K562 (cell line): ENCODE measurements around the gene NFATC1. TPM values are rescaled to one million over a fixed set of nuclear protein-coding genes. Genes with fewer than 3 reads are reported as not detected.

Experiments used
- AFF4 ChIP-seq: sonication (generic); formaldehyde crosslinking; IDR thresholded peaks from 2 replicates; pipeline ENCODE4 v1.8.0; 2023; ENCODE audit warnings: mild to moderate bottlenecking, missing genetic modification reagents
- CBFA2T3 ChIP-seq: fragments of 450-650 bp; IDR thresholded peaks from 2 replicates; pipeline ENCODE4 v1.6.1; 2017
- CEBPB ChIP-seq: fragments of 450-650 bp; IDR thresholded peaks from 2 replicates; pipeline ENCODE4 v1.6.1; 2016; ENCODE audit warnings: missing genetic modification characterization, missing compliant biosample characterization
- HDAC8 ChIP-seq: fragments of 450-650 bp; IDR thresholded peaks from 2 replicates; pipeline ENCODE4 v1.6.1; 2016; ENCODE audit warnings: mild to moderate bottlenecking, missing genetic modification characterization, moderate library complexity, missing compliant biosample characterization
- TBL1XR1 ChIP-seq, 2 experiments: IDR thresholded peaks; 2 replicates each; pipeline ENCODE4 v1.6.1; 2012; ENCODE audit warnings: improper control_type of control experiment in 2 of 2, low read length in 2 of 2, mild to moderate bottlenecking in 1 of 2
- ZNF146 ChIP-seq: IDR thresholded peaks from one replicate; pipeline ENCODE4 v1.6.1; 2018; ENCODE audit warnings: missing compliant biosample characterization; ENCODE audit not compliant: unreplicated experiment
- polyA plus RNA-seq, 8 experiments: library from polyadenylated mRNA; depleted of rRNA in 4 of 8; stranded (reverse) in 5 of 8; unstranded in 3 of 8; fragments of >200 nt; fragmentation: Nextera tagmentation in 2 of 8; fragmentation: Illumina TruSeq in 1 of 8; extraction: Ambion mirVana in 2 of 8; extraction: Trizol in 1 of 8; gene quantifications; 2 replicates each; pipeline versions ENCODE4 v1.2.1 to v1.2.3, GENCODE V29; 2011 to 2014; ENCODE audit warnings: inconsistent platforms in 1 of 8, missing spikeins in 1 of 8
- total RNA-seq, 7 experiments: library from RNA; depleted of rRNA in 6 of 7; stranded (reverse); fragments of >200 nt in 6 of 7; fragmentation: Illumina TruSeq in 2 of 7; extraction: Trizol in 2 of 7; gene quantifications; 2 replicates each; pipeline versions ENCODE4 v1.2.1 to v1.2.3, GENCODE V29; 2011 to 2021; ENCODE audit warnings: low replicate concordance in 1 of 7
- TF ChIP-seq, protein P1 (sequence below): fragments of 250-450 bp; sonication (Bioruptor Pico); IDR thresholded peaks from 2 replicates; pipeline ENCODE4 v1.8.0; 2022; ENCODE audit warnings: inconsistent platforms
- TF ChIP-seq, protein P2 (sequence below), 2 experiments: fragments of 450-650 bp; formaldehyde crosslinking in 1 of 2; IDR thresholded peaks; 2 replicates each; pipeline versions ENCODE4 v1.4.0 to v1.6.1; 2014 to 2020; ENCODE audit warnings: mild to moderate bottlenecking in 2 of 2, borderline replicate concordance in 1 of 2, low read depth in 1 of 2
- TF ChIP-seq, protein P3 (sequence below): sonication (generic); formaldehyde crosslinking; IDR thresholded peaks from 2 replicates; pipeline ENCODE4 v1.9.0; 2022; ENCODE audit warnings: mild to moderate bottlenecking, missing genetic modification reagents
- TF ChIP-seq, protein P4 (sequence below): fragments of 450-650 bp; IDR thresholded peaks from 2 replicates; pipeline ENCODE4 v1.6.1; 2016; ENCODE audit warnings: low read depth, mild to moderate bottlenecking, moderate library complexity

Gene NFATC1
- total and polyA plus RNA-seq, 9 of the 15 experiments (the other 6 are each of a cell fraction or from before 2014, with no cell fraction given): 1.1 to 16.4 (median 2.5) TPM

DNA sequence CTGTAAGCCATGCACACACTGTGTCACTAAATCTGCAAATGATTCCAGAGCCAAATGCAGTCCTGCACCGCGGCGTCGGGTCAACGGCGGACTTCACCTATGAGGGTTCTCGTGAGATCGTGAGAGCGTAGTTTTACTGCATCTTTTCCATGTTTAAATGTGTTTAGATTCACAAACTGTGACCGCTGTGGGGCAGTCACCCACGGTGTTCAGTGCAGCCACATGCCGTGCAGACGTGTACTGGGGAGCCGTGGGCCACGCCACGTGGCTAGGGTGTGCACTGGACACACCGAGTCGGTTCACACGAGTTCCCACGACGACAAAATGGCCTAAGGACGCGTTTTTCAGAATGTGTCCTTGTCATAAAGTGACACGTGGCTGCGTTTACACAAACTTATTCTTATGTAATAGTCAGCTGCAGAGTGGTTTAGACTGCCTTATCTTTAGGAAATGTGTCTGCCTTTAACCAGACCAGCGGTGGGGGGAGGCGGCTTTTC lies 34.1 kb downstream of the NFATC1 start (continued):
- TF ChIP-seq, protein P1, sequence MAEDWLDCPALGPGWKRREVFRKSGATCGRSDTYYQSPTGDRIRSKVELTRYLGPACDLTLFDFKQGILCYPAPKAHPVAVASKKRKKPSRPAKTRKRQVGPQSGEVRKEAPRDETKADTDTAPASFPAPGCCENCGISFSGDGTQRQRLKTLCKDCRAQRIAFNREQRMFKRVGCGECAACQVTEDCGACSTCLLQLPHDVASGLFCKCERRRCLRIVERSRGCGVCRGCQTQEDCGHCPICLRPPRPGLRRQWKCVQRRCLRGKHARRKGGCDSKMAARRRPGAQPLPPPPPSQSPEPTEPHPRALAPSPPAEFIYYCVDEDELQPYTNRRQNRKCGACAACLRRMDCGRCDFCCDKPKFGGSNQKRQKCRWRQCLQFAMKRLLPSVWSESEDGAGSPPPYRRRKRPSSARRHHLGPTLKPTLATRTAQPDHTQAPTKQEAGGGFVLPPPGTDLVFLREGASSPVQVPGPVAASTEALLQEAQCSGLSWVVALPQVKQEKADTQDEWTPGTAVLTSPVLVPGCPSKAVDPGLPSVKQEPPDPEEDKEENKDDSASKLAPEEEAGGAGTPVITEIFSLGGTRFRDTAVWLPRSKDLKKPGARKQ (CRISPR knock-in tag): peak; percentile 75; the same call in 1 of the 2 replicates
- TF ChIP-seq AFF4 (CRISPR knock-in tag) (no peak), ZNF146 (no peak), CEBPB (tag) (peak; percentile 79), TBL1XR1 (IDR thresholded peaks at IDR 0.05; ENCODE audit: low read length in 2 of 2) (peak in 1 of 2 experiments; percentile 58; a peak in 2 of 4 replicates), HDAC8 (tag) (no peak), CBFA2T3 (peak; percentile 45)
- TF ChIP-seq, protein P2, sequence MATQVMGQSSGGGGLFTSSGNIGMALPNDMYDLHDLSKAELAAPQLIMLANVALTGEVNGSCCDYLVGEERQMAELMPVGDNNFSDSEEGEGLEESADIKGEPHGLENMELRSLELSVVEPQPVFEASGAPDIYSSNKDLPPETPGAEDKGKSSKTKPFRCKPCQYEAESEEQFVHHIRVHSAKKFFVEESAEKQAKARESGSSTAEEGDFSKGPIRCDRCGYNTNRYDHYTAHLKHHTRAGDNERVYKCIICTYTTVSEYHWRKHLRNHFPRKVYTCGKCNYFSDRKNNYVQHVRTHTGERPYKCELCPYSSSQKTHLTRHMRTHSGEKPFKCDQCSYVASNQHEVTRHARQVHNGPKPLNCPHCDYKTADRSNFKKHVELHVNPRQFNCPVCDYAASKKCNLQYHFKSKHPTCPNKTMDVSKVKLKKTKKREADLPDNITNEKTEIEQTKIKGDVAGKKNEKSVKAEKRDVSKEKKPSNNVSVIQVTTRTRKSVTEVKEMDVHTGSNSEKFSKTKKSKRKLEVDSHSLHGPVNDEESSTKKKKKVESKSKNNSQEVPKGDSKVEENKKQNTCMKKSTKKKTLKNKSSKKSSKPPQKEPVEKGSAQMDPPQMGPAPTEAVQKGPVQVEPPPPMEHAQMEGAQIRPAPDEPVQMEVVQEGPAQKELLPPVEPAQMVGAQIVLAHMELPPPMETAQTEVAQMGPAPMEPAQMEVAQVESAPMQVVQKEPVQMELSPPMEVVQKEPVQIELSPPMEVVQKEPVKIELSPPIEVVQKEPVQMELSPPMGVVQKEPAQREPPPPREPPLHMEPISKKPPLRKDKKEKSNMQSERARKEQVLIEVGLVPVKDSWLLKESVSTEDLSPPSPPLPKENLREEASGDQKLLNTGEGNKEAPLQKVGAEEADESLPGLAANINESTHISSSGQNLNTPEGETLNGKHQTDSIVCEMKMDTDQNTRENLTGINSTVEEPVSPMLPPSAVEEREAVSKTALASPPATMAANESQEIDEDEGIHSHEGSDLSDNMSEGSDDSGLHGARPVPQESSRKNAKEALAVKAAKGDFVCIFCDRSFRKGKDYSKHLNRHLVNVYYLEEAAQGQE (IDR thresholded peaks at IDR 0.05; ENCODE audit: borderline replicate concordance): peak; percentile 65
- TF ChIP-seq, protein P2 (CRISPR knock-in tag; IDR thresholded peaks at IDR 0.05; ENCODE audit: low read depth): no peak
- TF ChIP-seq, protein P3, sequence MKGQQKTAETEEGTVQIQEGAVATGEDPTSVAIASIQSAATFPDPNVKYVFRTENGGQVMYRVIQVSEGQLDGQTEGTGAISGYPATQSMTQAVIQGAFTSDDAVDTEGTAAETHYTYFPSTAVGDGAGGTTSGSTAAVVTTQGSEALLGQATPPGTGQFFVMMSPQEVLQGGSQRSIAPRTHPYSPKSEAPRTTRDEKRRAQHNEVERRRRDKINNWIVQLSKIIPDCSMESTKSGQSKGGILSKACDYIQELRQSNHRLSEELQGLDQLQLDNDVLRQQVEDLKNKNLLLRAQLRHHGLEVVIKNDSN (CRISPR knock-in tag): peak; percentile 53
- TF ChIP-seq, protein P4, sequence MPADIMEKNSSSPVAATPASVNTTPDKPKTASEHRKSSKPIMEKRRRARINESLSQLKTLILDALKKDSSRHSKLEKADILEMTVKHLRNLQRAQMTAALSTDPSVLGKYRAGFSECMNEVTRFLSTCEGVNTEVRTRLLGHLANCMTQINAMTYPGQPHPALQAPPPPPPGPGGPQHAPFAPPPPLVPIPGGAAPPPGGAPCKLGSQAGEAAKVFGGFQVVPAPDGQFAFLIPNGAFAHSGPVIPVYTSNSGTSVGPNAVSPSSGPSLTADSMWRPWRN: peak; percentile 88
